Measurements from ENCODE around the gene DTX3.
"Not testable (repeated sequence)": the region's sequence is repeated elsewhere in the genome, so short reads cannot be mapped to it uniquely, and the experiment has no call there.

The DTX3 gene

GRCh38 chr12:57607958-57608663, 3.5 kb downstream of the DTX3 start:
- DNase-seq (ENCODE audit: low spot score), result no peak

GRCh38 chr12:57609101-57609780, 4.6 kb downstream of the DTX3 start:
- no peak for DNase-seq (ENCODE audit: low spot score)

- peak; percentile 77 for DNase-seq (ENCODE audit: low spot score)
Measured at GRCh38 chr12:57609781-57610553, 5.3 kb downstream of the DTX3 start.

GRCh38 chr12:57610554-57611107, 6.0 kb downstream of the DTX3 start:
- peak; percentile 78 for DNase-seq (ENCODE audit: low spot score)

- peak; percentile 92 for DNase-seq (ENCODE audit: low spot score)
Measured at GRCh38 chr12:57611108-57611826, 6.6 kb downstream of the DTX3 start, which contains the start of gene ARHGEF25. Gene ARHGEF25 (plus strand): TSS chr12:57611435. CDS start chr12:57611895, 460 bp downstream.

GRCh38 chr12:57611827-57612710, 7.4 kb downstream of the DTX3 start:
- no peak for DNase-seq (ENCODE audit: low spot score)

GRCh38 chr12:57612711-57613426, 8.2 kb downstream of the DTX3 start:
- DNase-seq (ENCODE audit: low spot score), result no peak

GRCh38 chr12:57613427-57614109, 8.9 kb downstream of the DTX3 start:
- no peak for DNase-seq (ENCODE audit: low spot score)

- no peak for DNase-seq (ENCODE audit: low spot score)
Measured at GRCh38 chr12:57614178-57614947, 9.7 kb downstream of the DTX3 start.

- no peak for DNase-seq (ENCODE audit: low spot score)
Measured at GRCh38 chr12:57614948-57615500, 10.4 kb downstream of the DTX3 start.

- DNase-seq (ENCODE audit: low spot score), result no peak
Measured at GRCh38 chr12:57615637-57616036, 11.0 kb downstream of the DTX3 start.

GRCh38 chr12:57616383-57617101, 11.9 kb downstream of the DTX3 start:
- no peak for DNase-seq (ENCODE audit: low spot score)

GRCh38 chr12:57617942-57618341, 13.3 kb downstream of the DTX3 start:
- DNase-seq (ENCODE audit: low spot score), result no peak

GRCh38 chr12:57618431-57618830, 13.8 kb downstream of the DTX3 start:
- not testable (repeated sequence) for DNase-seq (ENCODE audit: low spot score)

GRCh38 chr12:57618966-57619433, 14.4 kb downstream of the DTX3 start:
- no peak for DNase-seq (ENCODE audit: low spot score)

- DNase-seq (ENCODE audit: low spot score), result no peak
Measured at GRCh38 chr12:57619434-57620244, 15.0 kb downstream of the DTX3 start.

All from left forelimb (tissue), 1 donor.